Endodermal cell (in vitro differentiated cells): ENCODE data around the gene MAP2K7. TPM values are rescaled to one million over a fixed set of nuclear protein-coding genes. Genes with fewer than 3 reads are reported as not detected.

ENCODE experiments used
- DNase-seq: peaks from one replicate; pipeline ENCODE4 v3.0.0-alpha.2; 2017
- H3K27ac ChIP-seq: 2 replicates; pipeline ENCODE4 v1.5.1; 2013; ENCODE audit warnings: mild to moderate bottlenecking, low read depth, low read length, moderate library complexity
- H3K27me3 ChIP-seq: 2 replicates; pipeline ENCODE4 v1.6.1; 2013; ENCODE audit warnings: mild to moderate bottlenecking, low read length, moderate library complexity; ENCODE audit not compliant: insufficient read depth, control insufficient read depth, poor library complexity, severe bottlenecking
- H3K36me3 ChIP-seq: 2 replicates; pipeline ENCODE4 v1.7.0; 2013; ENCODE audit warnings: mild to moderate bottlenecking, low read length, moderate library complexity; ENCODE audit not compliant: control insufficient read depth, insufficient read depth
- H3K4me1 ChIP-seq: one replicate; pipeline ENCODE4 v1.7.0; 2013; ENCODE audit warnings: low read length; ENCODE audit not compliant: control insufficient read depth, insufficient read depth
- H3K4me3 ChIP-seq: 2 replicates; pipeline ENCODE4 v1.5.1; 2013; ENCODE audit warnings: mild to moderate bottlenecking, low read length, moderate library complexity
- H3K9ac ChIP-seq: 2 replicates; pipeline ENCODE4 v1.6.1; 2013; ENCODE audit warnings: mild to moderate bottlenecking, low read length, moderate library complexity; ENCODE audit not compliant: poor library complexity, severe bottlenecking; ENCODE audit errors: extremely low read depth
- H3K9me3 ChIP-seq: 2 replicates; pipeline ENCODE4 v1.6.1; 2013; ENCODE audit warnings: mild to moderate bottlenecking, low read length, moderate library complexity; ENCODE audit not compliant: control insufficient read depth
- H3K27ac Mint-ChIP-seq: 2 replicates; pipeline ENCODE4 v1.8.0; 2020; ENCODE audit warnings: mixed read lengths
- H3K27me3 Mint-ChIP-seq: 2 replicates; pipeline ENCODE4 v1.8.0; 2021; ENCODE audit warnings: mild to moderate bottlenecking, mixed read lengths; ENCODE audit not compliant: insufficient read depth
- H3K36me3 Mint-ChIP-seq: 2 replicates; pipeline ENCODE4 v1.8.0; 2020; ENCODE audit warnings: low read depth, mixed read lengths
- H3K4me1 Mint-ChIP-seq: 2 replicates; pipeline ENCODE4 v1.8.0; 2020; ENCODE audit warnings: mixed read lengths
- H3K4me3 Mint-ChIP-seq: 2 replicates; pipeline ENCODE4 v1.8.0; 2020; ENCODE audit warnings: mild to moderate bottlenecking, moderate library complexity, mixed read lengths
- H3K9me3 Mint-ChIP-seq: 2 replicates; pipeline ENCODE4 v1.8.0; 2020; ENCODE audit warnings: mild to moderate bottlenecking, mixed read lengths
- WGBS, 2 experiments: methylation state at CpG; one replicate each; pipeline versions ENCODE4 v1.1.5 to v1.1.7; 2013; ENCODE audit warnings: missing lambda C conversion rate in 2 of 2, mixed read lengths in 1 of 2; ENCODE audit not compliant: insufficient coverage in 1 of 2, insufficient read length in 1 of 2; 5-methylcytosine and 5-hydroxymethylcytosine counted together
- total RNA-seq, 2 donors: library from RNA; stranded (reverse); fragmentation: NEBNext Ultra II Directional in 1 of 2; extraction: Animal tissue kit (Norgen Biotek cat#: 25700) in 1 of 2; gene quantifications; 2 replicates in 1 of 2; 3 replicates in 1 of 2; pipeline ENCODE4 v1.2.1, GENCODE V29; 2021
- TF ChIP-seq, protein P1 (sequence below): fragments of 200-600 bp; sonication (generic); conservative IDR thresholded peaks from 2 replicates; pipeline ENCODE4 v1.5.0; 2021; ENCODE audit warnings: antibody characterized with exemption, mild to moderate bottlenecking

Gene MAP2K7
- total RNA-seq, 2 donors from 2014 or later, result 33.4 to 40.0 TPM

DNA sequence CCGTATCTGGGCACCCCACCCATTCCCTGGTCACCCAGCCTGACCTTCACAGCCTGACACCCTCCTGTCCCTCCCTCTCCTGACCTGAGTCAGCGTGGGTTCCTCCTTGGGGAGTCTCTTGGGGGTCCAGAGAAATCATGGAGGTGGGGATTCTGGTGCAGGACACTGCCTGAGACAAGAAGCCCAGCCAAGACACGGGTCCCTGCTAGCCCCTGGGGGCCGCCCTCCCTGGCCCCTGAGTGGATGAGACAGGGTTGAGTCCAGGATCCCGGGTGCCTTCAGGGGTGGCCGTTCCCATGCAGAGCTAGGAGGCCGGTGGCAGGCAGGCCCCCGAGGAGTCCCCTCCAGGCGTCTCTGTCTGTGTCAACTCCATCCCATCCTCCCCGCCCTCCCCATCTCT is 1.6 kb downstream of the MAP2K7 start:
- peaks cover 4% of the 10 kb centered on the region for H3K36me3 Mint-ChIP-seq
- no peak overlapping the region for H3K9ac ChIP-seq
- peaks cover 11% of the 10 kb centered on the region for H3K4me1 Mint-ChIP-seq
- no peaks in the 10 kb centered on the region for H3K4me1 ChIP-seq
- no peaks in the 10 kb centered on the region for H3K27me3 ChIP-seq
- peak overlapping the region; percentile 91 for H3K4me3 ChIP-seq
- H3K27ac Mint-ChIP-seq, result peak overlapping the region; percentile 12
- H3K4me3 Mint-ChIP-seq, result peak overlapping the region; percentile 81
- peaks cover 17% of the 10 kb centered on the region for H3K36me3 ChIP-seq
- H3K9me3 ChIP-seq, result no peaks in the 10 kb centered on the region
- H3K27me3 Mint-ChIP-seq, result no peaks in the 10 kb centered on the region
- no peak overlapping the region for H3K27ac ChIP-seq
- no peak for DNase-seq
- TF ChIP-seq, protein P1, sequence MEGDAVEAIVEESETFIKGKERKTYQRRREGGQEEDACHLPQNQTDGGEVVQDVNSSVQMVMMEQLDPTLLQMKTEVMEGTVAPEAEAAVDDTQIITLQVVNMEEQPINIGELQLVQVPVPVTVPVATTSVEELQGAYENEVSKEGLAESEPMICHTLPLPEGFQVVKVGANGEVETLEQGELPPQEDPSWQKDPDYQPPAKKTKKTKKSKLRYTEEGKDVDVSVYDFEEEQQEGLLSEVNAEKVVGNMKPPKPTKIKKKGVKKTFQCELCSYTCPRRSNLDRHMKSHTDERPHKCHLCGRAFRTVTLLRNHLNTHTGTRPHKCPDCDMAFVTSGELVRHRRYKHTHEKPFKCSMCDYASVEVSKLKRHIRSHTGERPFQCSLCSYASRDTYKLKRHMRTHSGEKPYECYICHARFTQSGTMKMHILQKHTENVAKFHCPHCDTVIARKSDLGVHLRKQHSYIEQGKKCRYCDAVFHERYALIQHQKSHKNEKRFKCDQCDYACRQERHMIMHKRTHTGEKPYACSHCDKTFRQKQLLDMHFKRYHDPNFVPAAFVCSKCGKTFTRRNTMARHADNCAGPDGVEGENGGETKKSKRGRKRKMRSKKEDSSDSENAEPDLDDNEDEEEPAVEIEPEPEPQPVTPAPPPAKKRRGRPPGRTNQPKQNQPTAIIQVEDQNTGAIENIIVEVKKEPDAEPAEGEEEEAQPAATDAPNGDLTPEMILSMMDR, result no peak
- no peaks in the 10 kb centered on the region for H3K9me3 Mint-ChIP-seq
- 61 to 83% methylated on average over 5 to 10 of the region's 10 CpGs for WGBS, 2 experiments

- H3K36me3 ChIP-seq, result peaks cover 21% of the 10 kb centered on the region
- H3K27me3 ChIP-seq, result no peaks in the 10 kb centered on the region
- no peaks in the 10 kb centered on the region for H3K9me3 ChIP-seq
- no peak overlapping the region for H3K4me3 ChIP-seq
- H3K27ac ChIP-seq, result no peak overlapping the region
- 94 to 100% methylated on average over 4 to 10 of the region's 10 CpGs for WGBS, 2 experiments
- Mint-ChIP-seq H3K27ac (peak overlapping the region; percentile 12), H3K9me3 (no peaks in the 10 kb centered on the region), H3K4me3 (peak overlapping the region; percentile 81), H3K4me1 (peaks cover 11% of the 10 kb centered on the region), H3K36me3 (peaks cover 9% of the 10 kb centered on the region), H3K27me3 (no peaks in the 10 kb centered on the region)
- TF ChIP-seq, protein P1, result no peak
- DNase-seq, result no peak
- no peak overlapping the region for H3K9ac ChIP-seq
- no peaks in the 10 kb centered on the region for H3K4me1 ChIP-seq
Measured at GRCh38 chr19:7905859-7906258, 2.2 kb downstream of the MAP2K7 start.

GRCh38 chr19:7907122-7907521 is 3.4 kb downstream of the MAP2K7 start:
- Histone ChIP-seq H3K4me1 (no peaks in the 10 kb centered on the region), H3K27me3 (no peaks in the 10 kb centered on the region), H3K36me3 (peaks cover 30% of the 10 kb centered on the region), H3K9ac (no peak overlapping the region), H3K27ac (no peak overlapping the region), H3K4me3 (no peak overlapping the region), H3K9me3 (no peaks in the 10 kb centered on the region)
- Mint-ChIP-seq H3K4me3 (no peak overlapping the region), H3K36me3 (peaks cover 15% of the 10 kb centered on the region), H3K27ac (no peak overlapping the region), H3K9me3 (no peaks in the 10 kb centered on the region), H3K27me3 (no peaks in the 10 kb centered on the region), H3K4me1 (peaks cover 11% of the 10 kb centered on the region)
- no peak for DNase-seq
- WGBS, 2 experiments, result 95 to 97% methylated on average over 17 to 19 of the region's 19 CpGs
- TF ChIP-seq, protein P1, result no peak
